Measurements from ENCODE around the gene RORB.

The RORB gene

DNA sequence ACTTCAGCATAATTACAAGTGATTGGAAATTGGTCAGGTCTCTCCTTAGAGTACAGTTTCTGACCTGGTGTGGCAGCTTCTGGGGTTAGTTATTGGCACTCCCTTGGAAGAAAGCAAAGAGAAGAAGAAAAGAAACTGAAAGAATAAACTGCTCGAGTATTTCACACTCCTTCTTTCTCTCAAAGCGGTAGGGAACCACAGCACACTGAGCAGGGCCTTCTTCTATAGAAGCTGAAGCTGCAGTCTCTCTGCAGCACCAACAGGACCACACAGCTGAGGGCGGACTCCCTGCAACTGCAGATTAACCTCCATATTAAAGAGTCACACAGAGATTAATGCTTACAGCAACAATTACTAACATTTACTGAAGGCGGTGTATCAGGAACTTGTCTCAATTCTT is 238.6 kb downstream of the RORB start:
- no peak overlapping the region for H3K27ac ChIP-seq
- TF ChIP-seq CTCF (conservative IDR thresholded peaks at IDR 0.05) = no peak

DNA sequence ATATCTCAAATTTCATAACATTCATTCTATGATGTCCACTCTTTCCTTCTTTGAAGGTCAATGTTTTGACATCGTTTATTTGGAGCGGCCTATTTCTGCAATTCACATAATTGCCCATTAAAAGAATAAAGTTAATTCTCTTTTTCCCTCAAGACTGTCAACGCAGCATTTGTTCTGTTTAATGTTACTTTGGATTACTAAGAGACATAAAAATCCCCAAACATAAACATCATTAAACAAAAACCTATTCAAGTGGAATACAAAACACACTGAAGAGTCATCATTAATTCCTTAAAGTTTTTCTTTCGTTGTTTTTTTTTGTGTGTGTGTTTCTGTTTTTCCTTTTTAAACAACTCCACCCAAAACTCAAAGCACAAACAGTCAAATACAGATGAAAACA is 239.5 kb downstream of the RORB start:
- H3K27ac ChIP-seq = no peak overlapping the region
- no peak for TF ChIP-seq CTCF (conservative IDR thresholded peaks at IDR 0.05)

DNA sequence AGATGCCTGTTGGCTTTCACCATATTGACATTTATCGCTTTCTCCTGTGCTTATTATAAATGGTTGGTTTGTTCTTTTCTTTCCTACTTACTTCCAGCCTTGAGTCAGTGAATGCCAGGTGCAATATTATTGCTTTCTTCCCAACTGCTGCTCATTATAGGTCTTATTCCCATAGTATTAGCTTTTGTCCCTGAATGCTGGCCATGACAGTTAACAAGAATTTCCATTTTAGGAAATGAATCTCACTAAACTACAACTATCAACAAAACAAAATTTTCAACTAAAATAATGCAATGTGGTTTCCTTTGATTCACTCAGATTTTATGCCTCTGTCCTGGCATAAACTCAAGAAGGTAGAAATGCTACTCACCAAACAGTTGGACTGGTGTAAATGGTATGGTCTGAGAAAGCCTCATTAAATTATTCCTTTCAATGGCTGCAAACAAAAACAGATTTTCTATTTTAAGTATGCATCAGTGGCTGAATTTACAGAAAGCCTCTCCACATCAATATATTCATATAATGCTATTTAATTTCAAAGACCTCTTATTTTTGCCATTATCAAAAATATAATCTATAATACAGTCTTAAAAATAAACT is 245.2 kb downstream of the RORB start:
- no peak for TF ChIP-seq CTCF (conservative IDR thresholded peaks at IDR 0.05)
- H3K27ac ChIP-seq = no peak overlapping the region

Data from VCaP (cell line).